ENCODE measurements around the gene PTPRQ.

- TF ChIP-seq ZNF202 (tag by site-specific recombination; IDR thresholded peaks at IDR 0.05; ENCODE audit: borderline replicate concordance) (no peak), GLIS1 (tag by site-specific recombination; IDR thresholded peaks at IDR 0.05) (no peak), CTCF (tag by site-specific recombination; IDR thresholded peaks at IDR 0.05) (no peak), ZNF274 (IDR thresholded peaks at IDR 0.05; ENCODE audit: low read length) (no peak), ZNF274 (tag by site-specific recombination; IDR thresholded peaks at IDR 0.05; ENCODE audit: borderline replicate concordance) (no peak), PRDM2 (tag by site-specific recombination; IDR thresholded peaks at IDR 0.05; ENCODE audit: borderline replicate concordance) (no peak), PRDM1 (tag by site-specific recombination; IDR thresholded peaks at IDR 0.05) (no peak), ZNF792 (tag by site-specific recombination; IDR thresholded peaks at IDR 0.05) (no peak)
These were observed 248.1 kb downstream of the PTPRQ start for GRCh38 chr12:80692114-80692513.

Data from HEK293 (cell line).